Activated CD8-positive, alpha-beta T cell treated with anti-CD3 and anti-CD28 coated beads for 36 hours (primary cell): ENCODE data around the gene PRKAG3. TPM values are rescaled to one million over a fixed set of nuclear protein-coding genes. Genes with fewer than 3 reads are reported as not detected.

Experiments
- ATAC-seq: fragments of 200-7000 bp; cut with Tn5 transposase; one replicate; pipeline ENCODE4 v1.10.0; 2021; ENCODE audit warnings: mild to moderate bottlenecking, moderate library complexity
- CTCF ChIA-PET: fragments of 350-600 bp; sonication (Branson Sonifier 250); formaldehyde crosslinking; loops from one replicate; lab custom pipeline; 2021; ENCODE audit warnings: antibody characterized with exemption; lab: Charles Lee
- POLR2A ChIA-PET: fragments of 350-600 bp; sonication (Branson Sonifier 250); formaldehyde crosslinking; loops from one replicate; lab custom pipeline; 2021; ENCODE audit warnings: antibody characterized with exemption; lab: Charles Lee
- DNase-seq: peaks from one replicate; pipeline ENCODE4 v3.0.0-alpha.2; 2020
- H3K27ac Mint-ChIP-seq: one replicate; pipeline ENCODE4 v1.8.0; 2021; ENCODE audit warnings: mild to moderate bottlenecking, mixed read lengths
- H3K27me3 Mint-ChIP-seq: one replicate; pipeline ENCODE4 v1.8.0; 2021; ENCODE audit warnings: mixed read lengths
- H3K36me3 Mint-ChIP-seq: one replicate; pipeline ENCODE4 v1.8.0; 2021; ENCODE audit warnings: low read depth, mixed read lengths
- H3K4me1 Mint-ChIP-seq: one replicate; pipeline ENCODE4 v1.8.0; 2021; ENCODE audit warnings: low read depth, mixed read lengths
- H3K4me3 Mint-ChIP-seq: one replicate; pipeline ENCODE4 v1.8.0; 2021; ENCODE audit warnings: mild to moderate bottlenecking, moderate library complexity, mixed read lengths
- H3K9me3 Mint-ChIP-seq: one replicate; pipeline ENCODE4 v1.8.0; 2021; ENCODE audit warnings: mixed read lengths
- CTCF ChIP-seq: fragments of 200-600 bp; IDR thresholded peaks from one replicate; pipeline ENCODE4 v1.8.0; 2022; ENCODE audit warnings: antibody characterized with exemption, mild to moderate bottlenecking
- intact Hi-C: fragments of 100-400 bp; cut with micrococcal nuclease; formaldehyde crosslinking; loops from one replicate; pipeline ENCODE4 v1.10.0; 2022
- total RNA-seq, 2 experiments: library from RNA; stranded (reverse); gene quantifications; one replicate each; pipeline ENCODE4 v1.2.3, GENCODE V29; 2021

The PRKAG3 gene
- total RNA-seq, 2 experiments from 2014 or later: not detected

- CTCF ChIA-PET: interaction anchor here (0.6 to 7.6 kb wide), 6 partner anchors 8 to 297 kb away, joined by 3 to 63 read pairs (median 4); partner anchors contain the start of gene PLCD4
Observed at GRCh38 chr2:218857371-218858137, 26.0 kb upstream of the PRKAG3 start.

GRCh38 chr2:218856896-218857243 lies 25.3 kb upstream of the PRKAG3 start:
- ChIA-PET CTCF (interaction anchor here (1.5 to 7.6 kb wide), 2 partner anchors 41 to 123 kb away, joined by 4 to 63 read pairs; no protein-coding TSS in a partner anchor), POLR2A (interaction anchor here (0.6 kb wide), 1 partner anchor 106 kb away, joined by 3 read pairs; no protein-coding TSS in a partner anchor)
- H3K27me3 Mint-ChIP-seq: peaks cover 82% of the 10 kb centered on the region
- intact Hi-C loops: loop anchor here (5.0 kb wide), 1 partner anchor 125 kb away; no protein-coding TSS in a partner anchor
- DNase-seq (no peak), ATAC-seq (no peak)
- no peak overlapping the region for H3K27ac Mint-ChIP-seq
- no peak for TF ChIP-seq CTCF
- H3K36me3 Mint-ChIP-seq: no peaks in the 10 kb centered on the region
- no peak overlapping the region for H3K4me3 Mint-ChIP-seq
- no peaks in the 10 kb centered on the region for H3K9me3 Mint-ChIP-seq
- H3K4me1 Mint-ChIP-seq: peaks cover 10% of the 10 kb centered on the region

More at GRCh38 chr2:218857371-218858137, 26.0 kb upstream of the PRKAG3 start:
- H3K27me3 Mint-ChIP-seq: peaks cover 84% of the 10 kb centered on the region
- no peak for TF ChIP-seq CTCF
- no peak overlapping the region for H3K27ac Mint-ChIP-seq
- peaks cover 10% of the 10 kb centered on the region for H3K4me1 Mint-ChIP-seq
- intact Hi-C loops: loop anchor here (5.0 kb wide), 1 partner anchor 125 kb away; no protein-coding TSS in a partner anchor
- no peaks in the 10 kb centered on the region for H3K36me3 Mint-ChIP-seq
- no peaks in the 10 kb centered on the region for H3K9me3 Mint-ChIP-seq
- POLR2A ChIA-PET: interaction anchor here (0.6 to 1.5 kb wide), 3 partner anchors 11 to 107 kb away, joined by 3 to 5 read pairs (median 5); no protein-coding TSS in a partner anchor
- DNase-seq (no peak), ATAC-seq (no peak)
- no peak overlapping the region for H3K4me3 Mint-ChIP-seq

GRCh38 chr2:218856167-218856895 lies 24.7 kb upstream of the PRKAG3 start:
- intact Hi-C loops: loop anchor here (5.0 kb wide), 1 partner anchor 126 kb away; no protein-coding TSS in a partner anchor
- ATAC-seq (no peak), DNase-seq (no peak)
- Mint-ChIP-seq H3K4me3 (no peak overlapping the region), H3K9me3 (no peaks in the 10 kb centered on the region), H3K36me3 (no peaks in the 10 kb centered on the region), H3K4me1 (peaks cover 10% of the 10 kb centered on the region), H3K27ac (no peak overlapping the region), H3K27me3 (peaks cover 76% of the 10 kb centered on the region)
- TF ChIP-seq CTCF: no peak
- ChIA-PET CTCF (interaction anchor here (1.5 to 7.6 kb wide), 4 partner anchors 10 to 124 kb away, joined by 3 to 63 read pairs (median 6); no protein-coding TSS in a partner anchor), POLR2A (no interaction called here)

- ChIA-PET POLR2A (interaction anchor here (0.5 kb wide), 1 partner anchor 49 kb away, joined by 3 read pairs; no protein-coding TSS in a partner anchor), CTCF (interaction anchor here (0.8 to 7.6 kb wide), 4 partner anchors 11 to 139 kb away, joined by 3 to 63 read pairs (median 5); no protein-coding TSS in a partner anchor)
- H3K4me1 Mint-ChIP-seq: peaks cover 5% of the 10 kb centered on the region
- H3K4me3 Mint-ChIP-seq: no peak overlapping the region
- no peaks in the 10 kb centered on the region for H3K36me3 Mint-ChIP-seq
- H3K27ac Mint-ChIP-seq: no peak overlapping the region
- TF ChIP-seq CTCF: no peak
- ATAC-seq (no peak), DNase-seq (no peak)
- intact Hi-C loops: loop anchor here (5.0 kb wide), 1 partner anchor 127 kb away; no protein-coding TSS in a partner anchor
- H3K27me3 Mint-ChIP-seq: peaks cover 75% of the 10 kb centered on the region
- H3K9me3 Mint-ChIP-seq: no peaks in the 10 kb centered on the region
Observed at GRCh38 chr2:218855305-218856166, 23.9 kb upstream of the PRKAG3 start.
